Measurements from ENCODE around the gene MPEG1. TPM values are rescaled to one million over a fixed set of nuclear protein-coding genes. Genes with fewer than 3 reads are reported as not detected.

Gene MPEG1
- total RNA-seq, 4 donors from 2014 or later, result 3.5 to 51.2 (median 6.0) TPM

GRCh38 chr11:59243633-59244032 is 30.9 kb upstream of the MPEG1 start:
- Histone ChIP-seq H3K4me3 (no peak overlapping the region), H3K27ac (no peak overlapping the region), H3K36me3 (no peaks in the 10 kb centered on the region), H3K4me1 (no peaks in the 10 kb centered on the region), H3K9me3 (no peaks in the 10 kb centered on the region), H3K27me3 (no peaks in the 10 kb centered on the region)
- TF ChIP-seq CTCF (IDR thresholded peaks at IDR 0.05), result no peak
- no peak for TF ChIP-seq POLR2A (IDR thresholded peaks at IDR 0.05)
- no peak for DNase-seq

DNA sequence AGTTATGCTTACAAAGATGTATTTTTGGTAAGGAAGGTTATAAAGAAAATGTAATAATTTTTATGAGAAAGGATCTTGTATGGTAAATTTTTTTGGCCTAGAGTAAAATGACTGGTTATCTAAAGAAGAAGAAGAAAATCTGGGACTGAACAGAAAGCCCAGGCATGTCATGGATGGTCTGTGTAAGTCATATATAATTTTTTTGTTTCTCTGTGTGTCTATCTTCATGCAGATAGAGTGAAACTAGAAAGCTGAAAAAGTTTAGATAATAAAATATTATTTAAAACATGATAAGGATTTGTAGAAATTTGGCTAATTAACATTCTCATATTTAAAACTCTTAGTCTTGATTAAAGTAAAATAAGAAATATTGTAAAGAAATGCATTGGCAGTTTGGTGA is 27.6 kb upstream of the MPEG1 start:
- Histone ChIP-seq H3K27me3 (no peaks in the 10 kb centered on the region), H3K9me3 (no peaks in the 10 kb centered on the region), H3K27ac (no peak overlapping the region), H3K4me3 (no peak overlapping the region), H3K36me3 (no peaks in the 10 kb centered on the region), H3K4me1 (no peaks in the 10 kb centered on the region)
- DNase-seq, result no peak
- no peak for TF ChIP-seq POLR2A (IDR thresholded peaks at IDR 0.05)
- no peak for TF ChIP-seq CTCF (IDR thresholded peaks at IDR 0.05)

DNA sequence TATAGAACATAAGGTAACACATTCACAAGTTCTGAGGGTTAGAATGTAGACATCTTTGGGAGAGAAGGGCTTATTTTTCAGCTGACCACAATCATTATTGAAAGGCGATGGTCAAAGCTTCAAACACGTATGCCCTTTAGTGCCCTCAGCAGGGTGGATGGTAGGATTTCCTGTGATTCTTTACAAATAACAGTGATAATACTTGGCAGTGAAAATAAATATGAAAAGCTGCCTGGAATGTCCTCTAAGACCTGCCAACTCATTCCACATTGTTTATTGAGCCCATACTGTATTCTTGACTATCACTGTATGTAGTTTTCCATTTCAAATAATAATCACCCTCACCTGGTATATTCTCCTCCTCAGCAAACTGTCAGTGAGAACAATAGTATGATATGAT is 13.7 kb upstream of the MPEG1 start:
- Histone ChIP-seq H3K9me3 (peaks cover 0 to 2% (median 0%) of the 10 kb centered on the region in 4 donors), H3K36me3 (no peaks in the 10 kb centered on the region), H3K4me1 (peaks cover 0 to 8% (median 0%) of the 10 kb centered on the region in 4 donors), H3K27me3 (no peaks in the 10 kb centered on the region), H3K4me3 (no peak overlapping the region), H3K27ac (no peak overlapping the region)
- TF ChIP-seq POLR2A (IDR thresholded peaks at IDR 0.05) (no peak), CTCF (IDR thresholded peaks at IDR 0.05) (no peak)
- no peak for DNase-seq

- peak overlapping the region in 2 of 4 donors; percentile 58 to 70 for H3K27ac ChIP-seq
- no peaks in the 10 kb centered on the region for H3K36me3 ChIP-seq
- TF ChIP-seq CTCF (IDR thresholded peaks at IDR 0.05) (no peak), POLR2A (IDR thresholded peaks at IDR 0.05) (no peak)
- no peak for DNase-seq
- no peak overlapping the region for H3K4me3 ChIP-seq
- H3K27me3 ChIP-seq, result no peaks in the 10 kb centered on the region
- no peaks in the 10 kb centered on the region for H3K9me3 ChIP-seq
- peaks cover 0 to 8% (median 0%) of the 10 kb centered on the region in 4 donors for H3K4me1 ChIP-seq
These were observed 12.3 kb upstream of the MPEG1 start for GRCh38 chr11:59225017-59225416.

GRCh38 chr11:59224351-59224928 is 11.7 kb upstream of the MPEG1 start:
- Histone ChIP-seq H3K27ac (peak overlapping the region; percentile 18 to 70 (median 44)), H3K36me3 (no peaks in the 10 kb centered on the region), H3K27me3 (no peaks in the 10 kb centered on the region), H3K4me1 (peaks cover 0 to 8% (median 0%) of the 10 kb centered on the region in 4 donors), H3K4me3 (no peak overlapping the region), H3K9me3 (no peaks in the 10 kb centered on the region)
- TF ChIP-seq CTCF (IDR thresholded peaks at IDR 0.05), result no peak
- TF ChIP-seq POLR2A (IDR thresholded peaks at IDR 0.05), result no peak
- DNase-seq, result no peak

GRCh38 chr11:59223611-59224010 is 10.9 kb upstream of the MPEG1 start:
- Histone ChIP-seq H3K36me3 (no peaks in the 10 kb centered on the region), H3K4me3 (no peak overlapping the region), H3K9me3 (no peaks in the 10 kb centered on the region), H3K4me1 (peaks cover 0 to 8% (median 0%) of the 10 kb centered on the region in 4 donors), H3K27me3 (no peaks in the 10 kb centered on the region), H3K27ac (peak overlapping the region; percentile 12 to 70 (median 44))
- DNase-seq, result no peak
- TF ChIP-seq POLR2A (IDR thresholded peaks at IDR 0.05) (no peak), CTCF (IDR thresholded peaks at IDR 0.05) (no peak)

All from Peyer's patch (tissue), 4 donors.